GM18511 (cell line): Measurements from ENCODE around the gene HSDL2.
"Not testable (repeated sequence)": the region's sequence is repeated elsewhere in the genome, so short reads cannot be mapped to it uniquely, and the experiment has no call there.

Experiments
- ATAC-seq: cut with Tn5 transposase; IDR thresholded peaks from one replicate; pipeline ENCODE4 v1.9.1; 2021; ENCODE audit warnings: mild to moderate bottlenecking, moderate library complexity; ENCODE audit not compliant: unreplicated experiment

HSDL2 gene

GRCh38 chr9:112393146-112393545 lies 13.2 kb downstream of the HSDL2 start:
- not testable (repeated sequence) for ATAC-seq

- no peak for ATAC-seq
Measured at GRCh38 chr9:112396416-112396815, 16.5 kb downstream of the HSDL2 start.

- ATAC-seq = no peak
Measured at GRCh38 chr9:112396872-112397271, 17.0 kb downstream of the HSDL2 start.

- ATAC-seq = no peak
Measured at GRCh38 chr9:112401175-112401815, 21.4 kb downstream of the HSDL2 start.

- ATAC-seq = no peak
Measured at GRCh38 chr9:112403614-112404201, 23.8 kb downstream of the HSDL2 start.

- ATAC-seq = no peak
Measured at GRCh38 chr9:112404508-112404932, 24.6 kb downstream of the HSDL2 start.

GRCh38 chr9:112408275-112408674 lies 28.4 kb downstream of the HSDL2 start:
- ATAC-seq = no peak

- no peak for ATAC-seq
Measured at GRCh38 chr9:112408819-112409218, 28.9 kb downstream of the HSDL2 start.

- no peak for ATAC-seq
Measured at GRCh38 chr9:112409758-112410157, 29.9 kb downstream of the HSDL2 start.

- ATAC-seq = no peak
Measured at GRCh38 chr9:112411626-112412027, 31.7 kb downstream of the HSDL2 start.

- not testable (repeated sequence) for ATAC-seq
Measured at GRCh38 chr9:112413728-112414127, 33.8 kb downstream of the HSDL2 start.

- ATAC-seq = no peak
Measured at GRCh38 chr9:112420208-112420607, 40.3 kb downstream of the HSDL2 start.

GRCh38 chr9:112421771-112422222 lies 41.9 kb downstream of the HSDL2 start:
- no peak for ATAC-seq

- no peak for ATAC-seq
Measured at GRCh38 chr9:112422417-112423148, 42.7 kb downstream of the HSDL2 start.

GRCh38 chr9:112430006-112430522 lies 50.2 kb downstream of the HSDL2 start:
- ATAC-seq = no peak

- no peak for ATAC-seq
Measured at GRCh38 chr9:112433499-112434392, 53.8 kb downstream of the HSDL2 start.

GRCh38 chr9:112434487-112434886 lies 54.6 kb downstream of the HSDL2 start:
- no peak for ATAC-seq

- no peak for ATAC-seq
Measured at GRCh38 chr9:112437406-112437805, 57.5 kb downstream of the HSDL2 start.

- no peak for ATAC-seq
Measured at GRCh38 chr9:112439171-112439570, 59.3 kb downstream of the HSDL2 start.

GRCh38 chr9:112439825-112440224 lies 59.9 kb downstream of the HSDL2 start:
- no peak for ATAC-seq

GRCh38 chr9:112443200-112443599 lies 63.3 kb downstream of the HSDL2 start:
- no peak for ATAC-seq
